ENCODE measurements around the gene AP2M1. TPM values are rescaled to one million over a fixed set of nuclear protein-coding genes. Genes with fewer than 3 reads are reported as not detected.

The AP2M1 gene
- total and polyA plus RNA-seq, 2 of the 13 experiments (the other 11 are each of a cell fraction or from before 2014, with no cell fraction given) = 126 to 146 TPM

GRCh38 chr3:184135149-184135910 is 39.3 kb upstream of the AP2M1 start, which contains the start of gene EIF2B5 (continued):
- peak; percentile 58; the same call in 1 of the 2 replicates for TF ChIP-seq ZNF616 (CRISPR knock-in tag; IDR thresholded peaks at IDR 0.05; ENCODE audit: low read depth)
- peak; percentile 94 for TF ChIP-seq SIN3A (IDR thresholded peaks at IDR 0.05; ENCODE audit: borderline replicate concordance, low read depth, low read length)
- TF ChIP-seq MAFF (IDR thresholded peaks at IDR 0.05; ENCODE audit: low read depth, low read length) = no peak
- no peak for TF ChIP-seq SYNCRIP (IDR thresholded peaks at IDR 0.05; ENCODE audit: insufficient read depth, low read depth, low read length)
- TF ChIP-seq ZNF784 (CRISPR knock-in tag; IDR thresholded peaks at IDR 0.05; ENCODE audit: borderline replicate concordance) = peak; percentile 70; the same call in 1 of the 2 replicates
- TF ChIP-seq ZMAT5 (CRISPR knock-in tag; IDR thresholded peaks at IDR 0.05; ENCODE audit: borderline replicate concordance, low read depth) = no peak
- TF ChIP-seq LBX2 (CRISPR knock-in tag; IDR thresholded peaks at IDR 0.05; ENCODE audit: borderline replicate concordance) = no peak
- peak; percentile 70 for TF ChIP-seq ZMYM3 (CRISPR knock-in tag; IDR thresholded peaks at IDR 0.05)
- TF ChIP-seq ZNF18 (CRISPR knock-in tag; IDR thresholded peaks at IDR 0.05; ENCODE audit: insufficient replicate concordance) = peak; percentile 72
- 0 out of 2 replicates have a peak, but pooled peaks have one; percentile 76 for TF ChIP-seq CCDC6 (CRISPR knock-in tag; IDR thresholded peaks at IDR 0.05)
- TF ChIP-seq GTF3A (CRISPR knock-in tag; conservative IDR thresholded peaks at IDR 0.05) = no peak
- no peak for TF ChIP-seq ARNT (IDR thresholded peaks at IDR 0.05)
- TF ChIP-seq MYPOP (CRISPR knock-in tag; IDR thresholded peaks at IDR 0.05) = peak; percentile 26; the same call in 1 of the 2 replicates
- peak; percentile 87 to 95 for TF ChIP-seq POLR2A (IDR thresholded peaks at IDR 0.05; ENCODE audit: insufficient read depth in 1 of 2, low read depth in 2 of 2, low read length in 2 of 2)
- TF ChIP-seq RNF219 (CRISPR knock-in tag; IDR thresholded peaks at IDR 0.05) = no peak
- no peak for TF ChIP-seq HMG20B (CRISPR knock-in tag; conservative IDR thresholded peaks at IDR 0.05)
- TF ChIP-seq ZBTB7B (CRISPR knock-in tag; IDR thresholded peaks at IDR 0.05) = peak; percentile 40
- TF ChIP-seq AHR (CRISPR knock-in tag; IDR thresholded peaks at IDR 0.05) = peak; percentile 72; the same call in 1 of the 2 replicates
- peak; percentile 96 for TF ChIP-seq TAF1 (CRISPR knock-in tag; IDR thresholded peaks at IDR 0.05)
- no peak for TF ChIP-seq ZNF17 (CRISPR knock-in tag; IDR thresholded peaks at IDR 0.05)
- peak; percentile 92 for TF ChIP-seq ZNF792 (CRISPR knock-in tag; IDR thresholded peaks at IDR 0.05)
